H1 (cell line): Measurements from ENCODE around the gene MAOA. TPM values are rescaled to one million over a fixed set of nuclear protein-coding genes. Genes with fewer than 3 reads are reported as not detected.

Experiments used
- CHD7 ChIP-seq: fragments of 300-600 bp; sonication (generic); IDR thresholded peaks from 2 replicates; pipeline ENCODE4 v1.7.1; 2012; ENCODE audit warnings: low read length, moderate library complexity, mild to moderate bottlenecking, inconsistent platforms; ENCODE audit not compliant: insufficient replicate concordance
- GTF2F1 ChIP-seq: IDR thresholded peaks from 2 replicates; pipeline ENCODE4 v1.6.1; 2012; ENCODE audit warnings: low read depth, low read length, improper control_type of control experiment, borderline replicate concordance
- JUN ChIP-seq: IDR thresholded peaks from 2 replicates; pipeline ENCODE4 v1.6.1; 2011; ENCODE audit warnings: low read depth, mild to moderate bottlenecking, improper control_type of control experiment, low read length
- KDM4A ChIP-seq: IDR thresholded peaks from one replicate; pipeline ENCODE4 v1.7.1; 2012; ENCODE audit warnings: low read depth, mild to moderate bottlenecking, moderate library complexity, low read length, inconsistent platforms; ENCODE audit not compliant: severe bottlenecking
- MAFK ChIP-seq: IDR thresholded peaks from 2 replicates; pipeline ENCODE4 v1.6.1; 2012; ENCODE audit warnings: low read depth, mild to moderate bottlenecking, improper control_type of control experiment, low read length
- POLR2AphosphoS5 ChIP-seq: IDR thresholded peaks from 2 replicates; pipeline ENCODE4 v1.6.1; 2011; ENCODE audit warnings: low read depth, low read length
- SP2 ChIP-seq: IDR thresholded peaks from 2 replicates; pipeline ENCODE4 v1.6.1; 2012; ENCODE audit warnings: mild to moderate bottlenecking, low read length, inconsistent platforms
- SUZ12 ChIP-seq: fragments of 200-600 bp; sonication (generic); IDR thresholded peaks from 2 replicates; pipeline ENCODE4 v1.6.1; 2012; ENCODE audit warnings: mild to moderate bottlenecking, inconsistent platforms, low read length, moderate library complexity, mixed read lengths
- polyA plus RNA-seq, 7 experiments: library from polyadenylated mRNA; depleted of rRNA in 3 of 7; stranded (reverse) in 5 of 7; unstranded in 2 of 7; fragments of >200 nt in 5 of 7; fragments of 200-250 nt in 2 of 7; gene quantifications; 1 replicate in 5 of 7; 2 replicates in 1 of 7; 4 replicates in 1 of 7; pipeline versions ENCODE4 v1.2.1 to v1.2.3, GENCODE V29; 2011 to 2013; ENCODE audit warnings: missing spikeins in 2 of 7, mixed read lengths in 2 of 7
- total RNA-seq: library from RNA; stranded (reverse); fragmentation: NEBNext Ultra II Directional; extraction: Animal tissue kit (Norgen Biotek cat#: 25700); gene quantifications from 2 replicates; pipeline ENCODE4 v1.2.1, GENCODE V29; 2021

The MAOA gene
- total and polyA plus RNA-seq, 2 of the 8 experiments (the other 6 are each of a cell fraction or from before 2014, with no cell fraction given): 2.6 to 8.2 TPM

- no peak for TF ChIP-seq CHD7
- TF ChIP-seq POLR2AphosphoS5: no peak
- no peak for TF ChIP-seq GTF2F1
- no peak for TF ChIP-seq MAFK
- no peak for TF ChIP-seq JUN
- TF ChIP-seq KDM4A: no peak
- no peak for TF ChIP-seq SUZ12
- TF ChIP-seq SP2: no peak
Observed at GRCh38 chrX:43716144-43716543, 60.0 kb downstream of the MAOA start (continued).
